Daoy (cell line): ENCODE measurements around the gene ST3GAL6. TPM values are rescaled to one million over a fixed set of nuclear protein-coding genes. Genes with fewer than 3 reads are reported as not detected.

Experiments
- DNase-seq: peaks from one replicate; pipeline ENCODE4 v3.0.0-alpha.2; 2015; ENCODE audit warnings: low read depth
- total RNA-seq: library from RNA; depleted of rRNA; stranded (reverse); fragments of >200 nt; shearing (Covaris generic); gene quantifications from 2 replicates; pipeline ENCODE4 v1.2.3, GENCODE V29; 2014

ST3GAL6 gene
- total RNA-seq, 1 experiment from 2014 or later: 3.4 TPM

DNA sequence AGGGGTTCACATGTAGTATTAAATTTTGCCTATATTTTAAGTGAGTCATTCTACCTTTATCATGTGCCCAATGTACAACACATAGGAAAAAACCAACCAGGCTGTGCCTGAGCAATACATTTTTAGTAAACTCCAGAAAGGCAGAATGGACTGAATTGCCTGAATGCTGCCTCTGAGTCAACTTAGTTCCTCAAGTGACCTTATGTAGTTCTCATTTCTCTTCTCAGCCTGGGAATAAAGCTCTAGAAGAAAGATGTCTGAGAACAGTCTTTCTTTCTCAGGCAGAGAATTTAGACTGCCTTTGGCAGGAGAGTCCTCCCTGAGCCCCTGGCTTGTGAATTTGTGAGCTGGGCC is 13.0 kb downstream of the ST3GAL6 start:
- DNase-seq: no peak

DNA sequence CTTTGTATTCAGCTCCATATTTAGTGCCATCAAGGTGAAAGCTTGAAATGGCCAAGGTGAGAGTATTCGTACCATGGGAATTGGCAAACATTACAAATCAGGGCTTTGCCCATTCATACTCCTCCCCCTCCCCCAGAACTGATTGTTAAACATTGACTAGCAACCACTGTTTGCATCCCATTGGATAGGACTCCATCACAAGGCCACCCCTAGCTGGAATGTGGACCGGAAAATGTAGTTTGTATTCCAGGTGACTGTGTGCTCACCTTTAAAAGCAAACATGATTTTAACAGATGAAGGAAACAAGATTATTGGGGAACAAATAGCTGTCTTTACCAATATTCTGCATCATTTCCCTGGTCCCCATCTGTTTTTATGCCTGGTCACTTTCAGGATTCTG is 14.1 kb downstream of the ST3GAL6 start:
- no peak for DNase-seq

DNA sequence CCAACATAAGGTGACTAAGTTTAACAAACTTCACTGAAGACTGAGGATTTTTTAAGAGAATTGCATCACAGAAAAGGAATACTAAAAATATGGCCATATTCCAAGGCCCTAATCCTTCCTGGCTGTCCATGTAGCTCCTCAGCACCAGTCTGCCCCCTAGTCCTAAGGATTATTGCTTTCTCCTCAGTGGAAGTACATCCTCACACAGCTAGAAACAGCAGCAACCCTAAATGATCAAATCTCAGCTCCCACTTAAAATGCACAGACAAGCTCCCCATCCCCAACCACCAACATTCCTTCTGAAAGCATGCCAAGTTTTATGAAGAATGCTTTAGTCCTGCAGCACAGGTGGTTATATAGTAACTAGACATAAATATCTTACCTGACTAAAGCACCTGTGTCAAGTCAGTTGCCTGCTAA is 14.7 kb downstream of the ST3GAL6 start:
- no peak for DNase-seq

DNA sequence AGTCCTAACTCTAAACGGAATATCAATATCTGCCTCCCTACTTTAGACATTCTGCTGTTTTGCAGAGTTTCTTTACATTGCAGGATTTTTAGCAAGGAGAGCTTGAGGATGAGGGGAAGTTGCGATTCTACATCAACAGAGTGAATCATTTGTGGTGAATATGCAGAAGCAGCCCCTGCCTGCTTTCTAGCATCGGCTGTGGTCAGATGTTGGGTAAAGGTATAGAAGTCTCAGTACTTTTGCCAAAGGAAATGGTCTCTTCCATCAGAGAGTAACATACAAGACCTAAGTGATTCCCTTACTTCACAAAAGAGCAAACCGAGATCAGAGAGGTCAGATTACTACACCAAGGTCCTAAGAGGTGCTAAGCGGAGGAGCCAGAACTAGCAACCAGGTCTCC is 15.2 kb downstream of the ST3GAL6 start:
- peak; percentile 42 for DNase-seq

DNA sequence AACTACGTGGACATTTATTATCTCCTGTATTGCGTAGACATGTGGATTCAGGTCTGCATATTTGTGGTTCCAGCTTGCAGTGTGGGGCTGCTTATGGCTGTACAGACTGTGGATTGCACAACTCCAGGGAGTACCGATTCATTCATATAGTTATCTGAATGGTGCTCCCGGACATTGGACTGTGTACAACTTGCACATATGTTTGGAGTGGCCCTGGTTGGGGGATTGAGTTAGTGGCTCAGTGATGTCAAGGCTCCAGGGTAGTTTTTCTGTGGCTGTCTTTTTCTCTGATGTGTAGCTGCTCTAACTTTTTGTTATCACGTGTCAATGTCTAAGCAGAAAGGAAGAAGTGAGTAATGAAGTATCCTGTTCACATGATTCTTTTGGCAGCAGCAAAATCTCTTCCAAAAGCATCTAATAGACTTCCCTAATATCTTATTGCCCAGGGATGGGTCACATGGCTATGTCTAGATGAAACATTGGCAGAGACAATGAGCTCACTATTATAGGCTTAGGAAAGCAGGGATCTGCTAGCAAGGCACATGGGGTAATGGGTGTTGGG is 15.8 kb downstream of the ST3GAL6 start:
- peak; percentile 69 for DNase-seq

DNA sequence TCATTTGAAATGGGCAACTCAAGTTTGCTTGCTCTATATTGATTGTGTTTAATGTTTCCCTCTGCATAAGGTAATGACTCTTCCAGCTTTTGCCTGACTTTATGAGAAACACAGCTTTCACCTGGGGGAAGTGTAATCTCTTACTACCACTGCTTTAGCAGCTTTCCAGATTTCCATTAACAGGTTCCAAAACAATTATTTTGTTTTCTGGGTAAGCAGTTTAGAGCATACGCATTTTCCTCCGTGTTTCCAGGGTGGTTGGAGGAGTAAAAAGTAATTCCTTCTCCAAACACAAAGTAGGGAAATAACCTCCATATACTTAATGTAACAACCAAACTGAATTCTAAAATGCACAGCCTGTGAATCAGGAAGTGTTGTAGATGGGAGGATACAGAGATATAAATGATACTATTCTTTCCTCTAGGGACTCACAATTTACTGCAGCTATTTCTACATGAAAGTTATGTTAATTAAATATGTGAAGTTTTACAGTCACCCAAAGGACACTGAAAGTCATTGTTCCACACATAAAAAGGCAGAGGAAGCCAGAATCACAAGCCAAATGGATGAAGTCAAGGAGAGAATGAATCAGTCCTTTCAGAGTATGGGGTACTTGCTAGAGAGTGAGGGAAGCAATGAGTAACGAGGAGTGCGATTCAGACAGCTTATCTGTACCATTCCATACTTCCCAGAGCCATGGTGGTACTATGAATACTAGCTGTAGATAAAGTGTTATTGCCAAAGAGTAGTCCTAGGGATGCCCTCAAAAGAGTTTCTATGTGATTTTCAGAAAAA is 16.6 kb downstream of the ST3GAL6 start:
- DNase-seq: peak; percentile 44

DNA sequence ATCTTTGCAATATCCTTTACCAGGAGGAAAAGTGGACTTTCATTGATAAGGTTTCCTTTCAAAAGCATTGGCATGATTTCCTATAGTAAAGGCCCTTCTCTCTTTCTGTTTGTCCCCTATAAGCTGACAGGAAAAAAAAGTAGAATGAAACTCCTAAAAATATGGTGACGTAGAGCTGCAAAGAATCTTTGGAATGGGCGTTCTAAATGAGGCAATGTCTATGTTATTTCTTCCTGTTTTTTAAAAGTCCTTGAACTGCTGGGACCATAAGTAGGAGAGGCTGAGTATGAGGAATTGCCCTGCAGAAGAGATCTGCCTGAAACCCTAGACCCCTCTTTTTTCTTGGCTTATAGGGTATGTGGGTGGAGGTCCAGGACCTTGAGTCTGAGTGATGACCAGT is 17.2 kb downstream of the ST3GAL6 start:
- no peak for DNase-seq

DNA sequence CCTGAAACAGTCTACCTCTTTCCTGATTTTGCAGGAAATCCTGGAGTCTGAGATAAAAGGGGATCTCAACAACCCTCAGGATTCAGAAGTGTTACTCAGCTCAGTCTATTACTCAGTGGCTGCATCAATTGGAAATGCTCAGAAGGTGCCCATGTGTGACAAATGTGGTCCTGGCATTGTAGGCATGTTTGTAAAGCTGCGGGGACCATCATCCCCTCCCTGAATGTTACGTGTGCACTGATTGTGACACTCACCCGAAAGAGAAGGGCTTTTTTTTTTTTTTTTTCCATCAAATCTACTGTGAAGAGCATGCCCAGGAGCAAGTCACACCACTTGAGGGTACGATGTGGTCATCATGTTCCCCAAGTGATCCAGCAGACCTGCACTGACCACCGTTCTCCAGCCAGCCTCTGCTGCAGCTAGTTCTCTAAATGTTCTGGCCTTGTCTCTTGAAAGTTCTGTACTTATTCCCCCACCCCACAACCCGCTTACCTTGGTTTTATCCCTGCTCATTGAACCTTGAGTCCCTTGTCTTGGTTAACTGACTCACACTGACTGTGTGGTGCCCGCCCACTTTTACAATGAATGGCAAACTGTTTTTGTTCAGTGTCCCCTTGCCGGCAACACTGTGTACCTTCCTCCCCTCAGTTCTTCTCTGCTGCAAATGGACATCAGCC is 19.8 kb downstream of the ST3GAL6 start:
- peak; percentile 42 for DNase-seq

DNA sequence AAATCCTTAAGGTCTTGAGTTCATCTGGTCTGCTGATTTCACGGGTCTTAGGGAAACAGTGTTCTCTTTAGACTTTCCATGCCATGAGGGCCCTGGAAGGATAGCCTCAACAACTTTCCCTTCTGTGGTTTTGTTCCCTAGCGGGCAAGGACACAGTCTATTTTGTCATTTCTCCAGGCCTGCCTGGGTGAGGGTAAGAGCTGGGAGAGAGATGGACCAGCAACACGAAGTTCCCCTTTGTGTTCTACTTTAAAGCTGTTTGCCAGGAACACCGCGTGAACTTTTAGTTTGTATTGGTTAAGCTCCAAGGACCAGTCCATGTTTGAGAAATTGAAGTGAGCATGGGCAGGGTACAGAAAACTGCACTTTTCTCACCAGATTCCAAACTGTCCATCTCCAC is 20.9 kb downstream of the ST3GAL6 start:
- DNase-seq: no peak

DNA sequence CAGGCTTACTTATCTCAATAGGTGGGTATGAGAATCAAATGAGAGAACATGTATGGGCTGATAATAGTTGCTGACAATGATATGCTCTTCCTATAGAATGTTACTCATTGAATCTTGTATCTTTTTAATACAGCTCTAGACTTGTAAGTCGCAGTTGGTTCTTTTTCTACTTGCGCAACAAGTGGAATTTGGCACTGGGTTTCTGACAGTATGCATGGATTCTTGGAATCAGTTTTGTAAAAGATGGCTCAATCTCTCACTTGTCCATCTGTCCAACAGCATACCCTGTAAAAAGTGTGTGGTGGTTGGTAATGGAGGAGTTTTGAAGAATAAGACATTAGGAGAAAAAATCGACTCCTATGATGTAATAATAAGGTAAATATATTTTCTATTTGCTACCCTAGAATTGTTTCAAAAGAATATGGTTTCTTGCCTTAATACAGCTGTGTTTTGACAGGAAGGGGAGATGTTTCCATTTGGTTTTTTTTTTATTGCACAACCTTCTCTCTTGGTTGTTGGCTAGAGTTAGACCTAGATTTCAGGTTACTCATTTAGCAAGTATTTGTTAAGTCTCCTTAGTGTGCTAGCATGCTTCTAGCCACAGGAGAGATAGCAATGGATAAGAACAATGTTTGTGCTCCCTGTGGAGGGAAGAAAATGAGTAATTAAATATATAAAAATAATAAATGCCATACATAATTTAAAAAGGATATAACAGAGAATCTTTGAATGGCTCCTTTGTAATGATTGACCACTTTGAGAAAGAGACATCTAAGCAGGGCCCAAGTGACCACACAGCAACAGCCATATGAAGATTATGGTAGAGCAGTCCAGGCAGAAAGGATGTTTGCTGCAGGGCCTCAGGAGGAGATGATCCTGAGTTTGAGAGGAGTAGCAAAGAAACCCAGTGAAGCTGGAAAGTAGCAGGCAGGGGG is 21.8 kb downstream of the ST3GAL6 start:
- DNase-seq: peak; percentile 36

DNA sequence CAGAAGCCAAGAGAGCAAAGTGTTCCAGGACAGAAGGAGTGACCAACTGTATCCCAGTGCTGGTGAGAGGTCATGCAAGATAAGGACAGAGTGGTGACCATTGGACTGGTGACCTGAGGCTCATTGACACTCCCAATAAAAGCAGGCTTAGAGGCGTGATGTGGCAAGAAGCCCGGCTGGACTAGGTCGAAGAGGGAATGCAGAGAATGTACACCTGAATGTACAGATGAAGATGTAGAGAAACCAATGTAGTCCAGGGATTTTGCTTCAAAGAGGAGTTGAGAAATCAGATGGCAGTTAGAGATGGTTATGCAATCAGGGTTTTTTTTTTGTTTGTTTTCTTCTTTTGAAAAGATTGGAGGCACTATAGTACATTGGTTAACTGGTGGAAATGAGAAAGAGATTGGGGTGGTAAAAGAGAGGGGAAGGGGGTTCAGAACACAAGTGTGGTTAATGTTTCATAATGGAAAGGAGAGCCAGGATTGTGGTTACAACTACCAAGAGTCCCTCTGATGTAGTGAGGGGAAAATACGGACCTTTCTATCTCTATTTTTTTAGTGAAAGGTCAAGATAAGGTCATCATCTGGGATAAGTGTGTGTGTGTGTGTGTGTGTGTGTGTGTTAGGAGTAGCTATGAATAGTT is 23.3 kb downstream of the ST3GAL6 start:
- DNase-seq: no peak

DNA sequence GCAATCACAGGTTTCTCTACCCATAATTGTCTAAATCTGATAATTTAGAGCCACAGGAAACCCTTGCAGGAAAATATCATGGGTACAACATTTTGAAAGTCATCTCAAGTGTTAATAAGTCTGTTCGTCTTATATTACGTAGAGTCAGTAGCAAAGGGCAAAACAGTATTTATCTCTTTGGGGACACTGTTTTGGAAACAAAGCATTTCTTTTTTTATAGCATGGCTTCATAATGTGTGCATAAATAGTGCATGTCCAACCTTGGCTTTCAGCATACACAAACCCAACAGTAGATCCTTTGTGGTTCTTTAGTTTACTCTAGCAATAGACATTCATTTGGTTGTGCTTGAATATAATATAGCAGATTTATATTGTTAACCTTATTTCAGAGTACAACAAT is 24.0 kb downstream of the ST3GAL6 start:
- DNase-seq: no peak

DNA sequence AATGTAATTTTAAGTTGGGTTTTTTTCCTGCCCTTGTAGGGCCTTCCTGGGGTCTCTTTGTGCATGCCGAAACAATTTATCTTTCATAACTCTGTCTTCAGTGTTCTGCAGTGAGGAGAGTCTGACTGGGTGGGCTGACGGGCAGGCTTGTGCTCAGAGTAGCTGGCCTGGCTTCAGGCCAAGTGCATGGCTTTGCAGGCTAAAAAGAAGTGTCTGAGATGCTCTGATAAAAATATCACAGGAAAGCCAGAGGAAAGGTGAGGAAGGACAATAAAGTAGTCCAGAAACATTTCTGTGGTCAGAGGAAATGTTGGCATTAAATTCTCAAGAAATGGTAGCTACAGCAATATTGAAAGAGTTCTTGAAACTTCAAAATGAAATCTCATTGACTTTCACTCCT is 25.5 kb downstream of the ST3GAL6 start:
- no peak for DNase-seq

DNA sequence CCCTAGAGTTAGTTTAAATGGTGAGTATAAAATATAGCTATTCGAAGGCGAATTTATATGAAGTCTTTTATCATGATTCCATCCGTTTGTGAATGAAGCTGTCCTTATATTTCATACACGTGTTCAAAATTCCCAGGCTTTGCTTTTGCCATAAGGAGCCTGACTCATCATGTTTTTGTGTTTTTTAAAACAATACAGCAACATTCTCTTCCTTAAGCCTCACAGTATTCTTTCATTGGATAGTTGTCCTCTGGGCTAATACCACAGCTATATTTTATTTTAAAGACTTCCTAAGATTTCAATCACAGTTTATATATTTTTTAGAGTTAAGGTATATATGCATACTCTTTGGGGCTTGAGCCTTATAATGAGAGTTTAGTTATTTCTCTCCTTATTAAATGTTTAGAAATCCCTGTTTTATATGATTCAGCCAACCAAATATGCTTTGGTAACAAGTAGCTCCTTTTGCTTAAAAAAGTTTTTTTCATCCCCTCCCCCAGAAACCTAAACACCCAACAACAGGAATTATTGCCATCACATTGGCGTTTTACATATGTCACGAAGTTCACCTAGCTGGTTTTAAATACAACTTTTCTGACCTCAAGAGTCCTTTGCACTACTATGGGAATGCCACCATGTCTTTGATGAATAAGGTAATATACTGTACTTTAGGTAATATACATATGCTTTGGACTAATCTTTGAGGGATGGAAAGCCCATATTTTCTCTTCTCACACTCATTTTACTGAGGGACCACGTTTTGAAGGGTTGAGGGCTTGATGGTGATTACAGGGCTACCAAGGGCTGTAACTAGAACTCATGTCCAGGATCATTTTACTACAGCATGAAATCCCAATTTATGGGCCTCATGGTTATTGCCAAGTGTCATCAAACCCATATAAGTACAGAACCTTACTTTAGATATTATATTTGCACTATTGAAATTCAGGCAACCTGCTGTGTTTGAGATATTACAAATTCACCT is 28.5 kb downstream of the ST3GAL6 start:
- no peak for DNase-seq

DNA sequence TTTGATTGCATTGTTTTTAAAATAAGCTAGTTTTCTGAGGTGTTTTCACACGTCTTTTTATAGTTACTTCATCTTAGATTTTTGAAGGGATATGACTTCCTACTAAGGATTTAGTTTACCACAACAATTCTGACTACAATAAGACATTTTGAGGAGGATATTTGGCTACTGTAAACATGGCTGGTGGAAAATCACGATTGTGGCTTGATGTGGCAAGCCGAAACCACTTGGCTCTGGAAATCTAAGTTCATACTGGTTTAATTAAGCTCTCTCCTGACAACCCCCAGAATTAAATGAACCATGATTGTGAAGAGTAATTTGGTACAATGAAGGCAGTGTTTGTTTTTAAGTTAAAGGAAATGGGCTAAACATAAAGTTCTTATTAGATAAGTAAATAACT is 30.8 kb downstream of the ST3GAL6 start:
- no peak for DNase-seq

DNA sequence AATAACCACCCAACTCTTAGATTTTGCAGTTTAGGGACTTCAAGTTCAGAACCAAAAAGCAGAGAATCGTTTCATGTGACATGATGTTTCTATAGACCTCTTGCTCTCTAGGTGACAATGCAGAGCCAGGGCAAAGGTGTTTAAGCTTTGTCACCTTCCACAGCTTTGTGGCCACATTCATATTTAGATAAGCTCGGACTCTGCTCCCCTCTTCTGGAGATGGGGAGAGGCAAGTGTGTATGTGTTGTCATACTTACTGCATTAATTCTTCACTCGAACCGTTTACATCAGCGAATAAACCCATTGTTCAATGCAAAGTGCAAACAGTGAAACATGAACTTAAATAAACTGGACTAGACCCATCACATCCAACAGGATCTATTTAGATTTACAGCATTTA is 33.2 kb downstream of the ST3GAL6 start:
- DNase-seq: no peak

DNA sequence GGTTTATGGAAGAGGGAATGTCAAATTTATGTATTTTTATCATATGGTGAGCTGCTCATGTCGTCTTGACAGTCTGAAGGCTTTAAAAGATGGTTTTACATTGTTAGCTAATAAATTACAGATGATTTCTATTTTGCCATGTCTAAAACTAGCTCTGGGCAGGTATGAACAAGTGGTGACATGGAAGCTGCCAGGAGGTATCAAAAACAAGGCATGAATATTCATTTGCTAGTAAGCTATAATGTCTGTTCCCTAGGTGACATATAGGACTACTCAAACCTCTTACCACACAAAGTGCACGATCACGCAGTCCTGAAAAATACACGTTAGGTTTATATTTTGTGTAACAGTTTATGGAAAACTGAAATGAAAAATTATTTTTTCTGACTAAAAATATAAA is 34.8 kb downstream of the ST3GAL6 start:
- DNase-seq: no peak

DNA sequence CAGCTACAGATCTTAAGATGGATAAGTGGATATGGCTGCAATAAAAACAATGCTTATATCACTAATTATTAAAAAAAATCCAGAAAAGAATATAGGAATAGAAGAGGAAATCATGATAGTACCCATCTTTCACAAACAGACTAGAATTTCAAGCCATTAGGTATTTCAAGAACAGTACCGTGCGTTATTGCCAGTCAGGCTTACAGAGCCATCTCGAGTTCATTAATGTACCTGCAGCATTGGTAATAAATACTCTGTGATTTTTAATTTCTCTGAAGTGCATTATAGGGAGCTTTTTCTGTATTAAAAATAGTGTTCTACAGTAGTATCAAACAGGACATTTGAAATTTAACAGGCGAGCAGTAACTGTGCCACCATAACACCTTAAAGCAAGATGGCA is 35.7 kb downstream of the ST3GAL6 start:
- DNase-seq: no peak

DNA sequence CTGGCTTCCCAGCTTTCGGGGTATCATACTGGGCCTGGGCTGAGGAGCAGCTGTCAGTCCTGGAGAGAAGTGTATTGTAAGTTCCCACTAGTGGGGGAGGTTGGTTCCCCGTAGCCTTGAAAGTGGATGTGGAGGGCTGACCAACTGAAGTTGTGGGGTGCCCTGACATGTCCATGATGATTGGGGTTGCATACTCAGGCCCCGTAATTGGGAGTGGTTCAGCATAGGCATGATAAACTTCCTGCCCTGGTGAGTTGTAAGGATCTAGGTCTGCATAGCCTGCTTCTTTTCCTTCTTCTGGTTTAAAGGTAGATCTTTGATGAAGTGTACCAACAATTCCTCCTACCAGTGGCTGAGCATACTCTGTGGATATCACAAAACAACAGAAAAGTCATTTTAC is 36.3 kb downstream of the ST3GAL6 start:
- no peak for DNase-seq

DNA sequence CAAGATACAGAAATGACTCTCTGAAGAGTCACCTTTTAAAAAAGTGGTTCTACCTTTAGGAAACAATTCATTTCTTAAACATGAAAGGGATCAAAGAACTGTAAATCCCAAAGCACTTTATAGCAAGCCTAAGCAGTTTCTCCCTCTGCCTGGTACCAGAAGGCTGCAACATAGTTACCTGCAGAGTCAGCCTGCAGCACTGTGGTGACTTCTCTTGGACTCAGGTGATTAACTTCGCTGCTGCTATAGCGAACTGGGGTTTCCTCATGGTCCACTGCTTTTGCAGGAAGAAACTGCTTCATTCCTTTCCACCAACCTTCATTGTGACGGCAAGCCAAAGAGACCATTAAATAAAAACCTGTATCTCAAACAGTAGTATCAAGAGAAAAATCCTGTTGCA is 37.3 kb downstream of the ST3GAL6 start:
- no peak for DNase-seq
